ENCODE measurements around the gene HOXD9.

GRCh38 chr2:176076063-176076462, 46.5 kb upstream of the HOXD9 start:
- no peak for TF ChIP-seq EP300 (conservative IDR thresholded peaks at IDR 0.05; ENCODE audit: poor library complexity, severe bottlenecking)
- TF ChIP-seq CTCF (IDR thresholded peaks at IDR 0.05; ENCODE audit: poor library complexity, severe bottlenecking), result no peak
- no peak for TF ChIP-seq POLR2AphosphoS5 (IDR thresholded peaks at IDR 0.05)
- no peak for TF ChIP-seq MXI1 (conservative IDR thresholded peaks at IDR 0.05; ENCODE audit: poor library complexity, severe bottlenecking)
- no peak for TF ChIP-seq REST (IDR thresholded peaks at IDR 0.05; ENCODE audit: borderline replicate concordance)

Data from neural cell (in vitro differentiated cells).